GM18861 (cell line): Measurements from ENCODE around the gene CRADD.
A peak's percentile ranks its signal among the peaks of the same experiment; 100 is the strongest.
"Not testable (repeated sequence)": the region's sequence is repeated elsewhere in the genome, so short reads cannot be mapped to it uniquely, and the experiment has no call there.

Source experiments
- ATAC-seq: cut with Tn5 transposase; IDR thresholded peaks from one replicate; pipeline ENCODE4 v1.9.1; 2021; ENCODE audit not compliant: unreplicated experiment

The CRADD gene

GRCh38 chr12:93734784-93735183, 57.6 kb downstream of the CRADD start:
- ATAC-seq: no peak

DNA sequence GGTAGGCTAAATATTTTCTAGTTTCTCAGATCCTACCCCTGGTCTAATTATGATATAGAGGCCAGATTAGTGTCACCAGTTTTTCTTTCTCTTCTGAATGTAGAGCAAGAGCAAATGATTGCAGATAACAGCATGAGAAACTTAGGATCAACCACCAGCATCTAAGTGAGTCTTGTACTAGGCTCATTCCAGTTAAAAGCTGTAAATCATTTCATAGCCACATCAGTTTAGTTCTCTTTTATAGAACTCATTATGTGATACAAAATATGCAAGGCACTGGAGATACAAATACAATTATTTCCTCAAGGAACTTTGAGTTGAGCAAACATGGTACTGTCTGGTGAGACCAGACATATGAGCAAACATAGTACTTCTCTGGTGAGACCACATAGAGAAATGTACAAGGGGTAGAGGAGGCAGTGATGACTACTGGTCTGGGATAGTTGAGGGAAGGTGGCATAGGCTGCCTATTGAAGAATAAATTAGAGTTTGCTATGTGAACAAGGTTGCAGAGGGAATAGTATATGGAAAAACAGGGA, 59.5 kb downstream of the CRADD start:
- ATAC-seq: no peak

- no peak for ATAC-seq
These were observed 60.5 kb downstream of the CRADD start for GRCh38 chr12:93737457-93738198.

GRCh38 chr12:93738199-93739058, 61.3 kb downstream of the CRADD start:
- ATAC-seq: no peak

GRCh38 chr12:93740751-93741150, 63.6 kb downstream of the CRADD start:
- no peak for ATAC-seq

GRCh38 chr12:93741659-93742109, 64.5 kb downstream of the CRADD start:
- peak; percentile 21 for ATAC-seq

GRCh38 chr12:93742110-93742934, 65.1 kb downstream of the CRADD start:
- peak; percentile 69 for ATAC-seq

DNA sequence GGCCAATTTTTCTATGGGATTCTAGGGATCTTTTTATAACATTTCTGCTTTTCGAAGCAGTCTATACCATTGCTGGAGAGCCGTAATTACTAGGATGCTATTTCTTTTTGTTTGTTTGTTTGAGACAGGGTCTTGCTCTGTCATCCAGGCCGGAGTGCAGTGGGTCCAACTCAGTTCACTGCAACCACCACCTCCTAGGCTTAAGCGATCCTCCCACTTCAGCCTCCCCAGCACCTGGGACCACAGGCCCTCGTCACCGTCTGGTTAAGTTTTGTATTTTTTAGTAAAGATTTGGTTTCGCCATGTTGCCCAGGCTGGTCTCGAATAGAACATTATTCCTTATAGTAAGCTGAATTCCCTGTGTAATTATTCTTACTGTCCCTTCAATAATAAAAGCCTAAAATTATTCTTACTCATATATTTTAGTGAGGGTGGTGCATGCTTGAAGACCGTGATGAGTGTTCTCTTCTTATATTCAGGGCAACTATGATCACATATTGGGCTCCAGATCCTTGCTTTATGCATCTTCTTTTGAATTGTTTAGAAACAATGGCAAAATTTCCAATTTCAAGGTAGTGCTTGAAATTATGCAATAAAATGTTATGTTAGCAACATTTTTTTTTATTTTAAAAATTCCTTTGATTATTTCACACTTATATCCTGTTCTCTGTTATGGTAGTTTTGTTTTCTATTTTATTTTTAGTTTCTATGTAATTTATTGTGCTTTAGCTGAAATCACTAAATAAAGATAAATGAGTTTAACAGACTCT, 66.2 kb downstream of the CRADD start:
- no peak for ATAC-seq

GRCh38 chr12:93743999-93744689, 67.0 kb downstream of the CRADD start:
- ATAC-seq: no peak

GRCh38 chr12:93745286-93745685, 68.1 kb downstream of the CRADD start:
- no peak for ATAC-seq

DNA sequence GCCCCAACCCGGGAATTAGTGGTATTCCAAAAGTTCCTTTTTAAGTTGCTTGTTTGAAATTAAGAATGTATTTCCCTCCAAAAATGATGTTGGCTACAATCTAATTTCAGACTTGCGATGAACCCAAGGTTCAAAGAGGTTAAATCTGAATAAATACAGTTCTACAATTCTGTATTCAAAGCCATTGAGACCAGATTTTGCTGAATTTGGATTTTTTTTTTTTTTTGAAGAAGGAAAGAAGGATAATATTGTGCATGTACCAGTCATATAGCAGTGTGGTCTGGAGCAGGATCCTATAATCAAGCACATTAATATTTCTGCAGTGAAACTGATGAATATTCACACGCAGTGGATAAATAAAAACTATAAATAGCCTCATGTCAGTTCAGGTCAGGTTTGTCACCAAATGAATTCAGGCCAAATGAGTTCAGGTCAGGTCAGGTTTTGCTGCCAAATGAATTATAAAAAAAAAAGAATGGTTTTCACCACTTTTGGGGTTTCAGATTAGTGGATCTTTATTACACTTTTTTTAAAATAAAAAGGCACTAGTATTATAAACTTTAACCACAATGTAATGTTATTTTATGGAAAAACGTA, 69.5 kb downstream of the CRADD start:
- ATAC-seq: no peak

GRCh38 chr12:93748672-93749383, 71.7 kb downstream of the CRADD start:
- ATAC-seq: no peak

DNA sequence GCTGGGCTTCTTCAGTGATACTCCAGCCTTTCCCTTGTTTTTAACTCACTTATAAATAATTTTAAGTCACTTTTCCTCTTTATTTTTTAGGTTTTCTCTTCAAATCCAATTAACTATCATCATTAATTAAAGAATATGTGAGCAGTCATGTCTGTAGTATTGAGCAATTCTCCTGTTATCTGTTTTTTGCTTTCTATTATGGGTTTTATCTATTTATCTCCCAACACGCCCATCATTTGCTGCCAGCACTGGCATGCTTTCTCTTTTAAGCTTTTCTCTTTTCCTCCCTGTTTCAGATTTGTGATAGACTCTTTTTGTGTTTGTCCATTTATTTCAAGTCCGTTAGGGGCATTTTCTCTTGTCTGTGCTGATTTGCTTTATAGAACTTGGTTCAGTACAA, 72.3 kb downstream of the CRADD start:
- no peak for ATAC-seq

- no peak for ATAC-seq
These were observed 72.9 kb downstream of the CRADD start for GRCh38 chr12:93750056-93750455.

- no peak for ATAC-seq
These were observed 74.9 kb downstream of the CRADD start for GRCh38 chr12:93751864-93752610.

- ATAC-seq: no peak
These were observed 76.1 kb downstream of the CRADD start for GRCh38 chr12:93753285-93753684.

GRCh38 chr12:93753838-93754429, 76.8 kb downstream of the CRADD start:
- ATAC-seq: no peak

- not testable (repeated sequence) for ATAC-seq
These were observed 77.7 kb downstream of the CRADD start for GRCh38 chr12:93754859-93755258.
